ENCODE data around the gene RTN4R.

DNA sequence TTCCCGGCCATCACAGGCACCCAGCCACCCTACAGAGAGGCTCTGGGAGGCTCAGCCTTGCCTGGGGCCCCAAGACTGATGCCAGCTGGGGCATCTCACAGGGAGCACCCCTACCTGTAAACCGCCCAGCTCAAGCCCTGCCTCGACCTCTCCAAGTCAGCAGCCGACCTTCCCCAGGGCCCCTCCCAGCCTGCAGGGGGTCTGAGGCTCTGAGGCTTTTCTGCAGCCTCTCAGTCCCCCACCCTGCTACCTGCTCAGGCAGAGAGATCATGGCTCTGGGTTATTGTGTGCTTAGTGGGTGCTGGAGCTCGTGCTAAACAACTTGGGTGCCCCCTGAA is 23.1 kb upstream of the RTN4R start:
- TF ChIP-seq EP300 (IDR thresholded peaks at IDR 0.05) (no peak), POLR2A (IDR thresholded peaks at IDR 0.05) (no peak)

All from upper lobe of left lung (tissue), 4 donors.